HFFc6 (cell line): ENCODE data around the gene SEMA3A. TPM values are rescaled to one million over a fixed set of nuclear protein-coding genes. Genes with fewer than 3 reads are reported as not detected.
A peak's percentile ranks its signal among the peaks of the same experiment; 100 is the strongest.

ENCODE experiments used
- DNase-seq: peaks from one replicate; pipeline ENCODE4 v3.0.0-alpha.2; 2018
- H3K27ac Mint-ChIP-seq: 2 replicates; pipeline ENCODE4 v1.8.0; 2020; ENCODE audit warnings: mild to moderate bottlenecking, mixed read lengths
- H3K27me3 Mint-ChIP-seq: 2 replicates; pipeline ENCODE4 v1.8.0; 2021; ENCODE audit warnings: mild to moderate bottlenecking, moderate library complexity, mixed read lengths; ENCODE audit not compliant: insufficient read depth
- H3K36me3 Mint-ChIP-seq: 2 replicates; pipeline ENCODE4 v1.8.0; 2021; ENCODE audit warnings: low read depth, mixed read lengths
- H3K4me1 Mint-ChIP-seq: 2 replicates; pipeline ENCODE4 v1.8.0; 2020; ENCODE audit warnings: low read depth, mixed read lengths
- H3K4me3 Mint-ChIP-seq: 2 replicates; pipeline ENCODE4 v1.8.0; 2020; ENCODE audit warnings: mild to moderate bottlenecking, moderate library complexity, mixed read lengths
- H3K9me3 Mint-ChIP-seq: 2 replicates; pipeline ENCODE4 v1.8.0; 2020; ENCODE audit warnings: mild to moderate bottlenecking, mixed read lengths
- total RNA-seq, 6 experiments: library from RNA; stranded (reverse); fragmentation: NEBNext Ultra II Directional; extraction: Animal tissue kit (Norgen Biotek cat#: 25700); gene quantifications; 2 replicates in 1 of 6; 3 replicates in 5 of 6; pipeline ENCODE4 v1.2.3, GENCODE V29; 2021
- TF ChIP-seq, protein P1 (sequence below): fragments of 200-600 bp; sonication (generic); IDR thresholded peaks from 2 replicates; pipeline ENCODE4 v1.5.0; 2021; ENCODE audit warnings: antibody characterized with exemption, mild to moderate bottlenecking

SEMA3A gene
- total RNA-seq, 6 experiments from 2014 or later = 56.9 to 86.2 (median 74.4) TPM

DNA sequence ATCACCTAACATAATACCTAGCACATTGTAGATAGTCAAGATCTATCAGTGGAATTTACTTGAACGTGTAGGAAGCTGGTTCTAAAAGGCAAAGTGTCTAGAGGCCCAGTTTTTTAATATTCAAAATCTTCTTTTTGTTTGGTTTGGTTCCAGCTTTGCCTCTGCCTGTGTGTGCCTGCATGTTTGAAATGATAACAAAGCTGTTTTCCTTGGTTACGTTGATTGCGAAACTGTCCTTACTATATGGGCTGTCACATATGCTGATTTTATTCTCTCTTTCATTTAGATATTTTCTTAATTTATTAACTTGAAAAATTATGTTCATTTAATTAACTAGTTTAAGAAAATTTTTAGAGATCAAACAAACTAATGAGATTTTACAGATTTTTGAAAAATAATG lies 237.3 kb downstream of the SEMA3A start:
- DNase-seq = no peak
- H3K4me1 Mint-ChIP-seq = peaks cover 7% of the 10 kb centered on the region
- H3K9me3 Mint-ChIP-seq = no peaks in the 10 kb centered on the region
- peaks cover 18% of the 10 kb centered on the region for H3K36me3 Mint-ChIP-seq
- no peak overlapping the region for H3K27ac Mint-ChIP-seq
- TF ChIP-seq, protein P1, sequence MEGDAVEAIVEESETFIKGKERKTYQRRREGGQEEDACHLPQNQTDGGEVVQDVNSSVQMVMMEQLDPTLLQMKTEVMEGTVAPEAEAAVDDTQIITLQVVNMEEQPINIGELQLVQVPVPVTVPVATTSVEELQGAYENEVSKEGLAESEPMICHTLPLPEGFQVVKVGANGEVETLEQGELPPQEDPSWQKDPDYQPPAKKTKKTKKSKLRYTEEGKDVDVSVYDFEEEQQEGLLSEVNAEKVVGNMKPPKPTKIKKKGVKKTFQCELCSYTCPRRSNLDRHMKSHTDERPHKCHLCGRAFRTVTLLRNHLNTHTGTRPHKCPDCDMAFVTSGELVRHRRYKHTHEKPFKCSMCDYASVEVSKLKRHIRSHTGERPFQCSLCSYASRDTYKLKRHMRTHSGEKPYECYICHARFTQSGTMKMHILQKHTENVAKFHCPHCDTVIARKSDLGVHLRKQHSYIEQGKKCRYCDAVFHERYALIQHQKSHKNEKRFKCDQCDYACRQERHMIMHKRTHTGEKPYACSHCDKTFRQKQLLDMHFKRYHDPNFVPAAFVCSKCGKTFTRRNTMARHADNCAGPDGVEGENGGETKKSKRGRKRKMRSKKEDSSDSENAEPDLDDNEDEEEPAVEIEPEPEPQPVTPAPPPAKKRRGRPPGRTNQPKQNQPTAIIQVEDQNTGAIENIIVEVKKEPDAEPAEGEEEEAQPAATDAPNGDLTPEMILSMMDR = no peak
- no peaks in the 10 kb centered on the region for H3K27me3 Mint-ChIP-seq
- H3K4me3 Mint-ChIP-seq = no peak overlapping the region

DNA sequence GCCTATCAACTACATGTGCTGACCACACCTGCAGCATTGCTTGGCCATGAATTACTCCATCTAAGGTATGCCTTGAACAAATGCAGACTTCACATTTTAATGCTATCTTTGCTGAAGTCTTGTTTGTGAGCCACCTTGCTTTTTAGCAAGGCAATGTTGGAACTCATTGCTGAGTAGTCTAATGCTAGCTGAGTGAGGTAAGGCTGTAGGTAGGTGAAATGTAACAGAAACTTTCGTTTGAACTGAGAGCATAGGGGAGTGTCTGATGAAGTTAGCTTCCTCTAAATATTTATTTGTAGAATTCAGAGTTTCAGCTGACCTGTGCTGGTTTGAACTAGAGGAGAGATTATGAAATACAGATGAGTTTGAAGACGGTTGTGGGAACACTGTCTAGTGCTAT lies 238.5 kb downstream of the SEMA3A start:
- no peak for DNase-seq
- Mint-ChIP-seq H3K27me3 (no peaks in the 10 kb centered on the region), H3K4me3 (no peak overlapping the region), H3K4me1 (peaks cover 7% of the 10 kb centered on the region), H3K9me3 (no peaks in the 10 kb centered on the region), H3K27ac (no peak overlapping the region), H3K36me3 (peaks cover 13% of the 10 kb centered on the region)
- TF ChIP-seq, protein P1 = no peak

DNA sequence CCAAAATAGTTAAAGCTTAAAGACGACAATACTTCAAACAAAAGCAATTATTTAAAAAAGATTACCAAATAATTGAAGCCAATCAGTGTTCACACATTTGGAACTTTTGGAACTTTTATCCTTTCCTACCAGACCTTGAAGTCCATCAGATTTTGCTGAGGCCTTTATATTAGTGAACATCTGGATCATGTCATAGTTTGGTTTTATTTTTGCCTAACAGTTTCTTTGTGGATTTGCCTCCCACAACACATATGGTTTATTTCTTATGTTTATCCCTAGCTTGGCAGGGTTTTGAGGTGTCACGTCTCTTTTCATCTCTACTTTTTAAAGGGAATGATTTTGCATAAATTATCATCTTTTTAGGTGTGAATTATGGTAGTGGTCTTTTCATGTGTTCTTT lies 242.4 kb downstream of the SEMA3A start:
- Mint-ChIP-seq H3K27me3 (no peaks in the 10 kb centered on the region; the same call in 1 of the 2 replicates), H3K36me3 (no peaks in the 10 kb centered on the region), H3K27ac (no peak overlapping the region), H3K4me3 (no peak overlapping the region), H3K9me3 (no peaks in the 10 kb centered on the region), H3K4me1 (no peaks in the 10 kb centered on the region)
- DNase-seq = no peak
- TF ChIP-seq, protein P1 = no peak

DNA sequence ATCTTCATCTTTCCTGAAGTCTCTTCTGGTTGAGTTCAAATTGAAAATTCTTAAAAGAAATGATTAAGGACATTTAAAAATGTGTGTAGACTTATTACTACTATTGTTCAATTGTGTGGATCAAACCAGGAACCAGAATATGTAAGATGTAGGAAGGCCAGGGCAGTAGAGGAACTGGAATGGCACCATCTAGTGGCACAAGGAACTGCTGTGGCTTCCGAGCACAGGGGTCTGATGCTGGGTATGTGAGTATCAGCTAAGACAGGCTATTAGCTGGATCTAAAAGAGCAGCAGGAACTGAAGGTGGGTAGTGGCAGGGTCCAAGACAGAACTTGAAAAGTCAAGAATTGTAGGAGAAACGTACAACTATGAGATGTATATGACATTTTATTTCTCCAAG lies 247.3 kb downstream of the SEMA3A start:
- H3K9me3 Mint-ChIP-seq = no peaks in the 10 kb centered on the region

DNA sequence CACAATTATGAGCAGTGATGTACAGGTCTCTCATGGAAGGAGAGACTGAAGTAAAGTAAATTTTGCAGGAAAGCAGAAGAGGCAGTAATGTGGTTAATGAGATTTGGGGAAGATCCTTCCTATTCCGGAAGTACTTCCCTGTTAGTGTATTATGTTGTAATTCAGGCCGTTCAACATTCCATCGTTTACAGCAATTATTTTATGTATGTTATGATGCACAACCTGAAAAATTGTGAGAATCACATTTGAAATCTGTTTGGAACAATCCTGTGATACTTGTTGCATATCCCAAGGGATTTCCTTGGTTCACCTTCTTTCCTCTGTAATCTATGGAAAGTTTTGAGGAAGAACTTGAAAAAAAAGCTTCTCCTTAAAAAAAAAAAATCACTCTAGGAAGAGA lies 247.8 kb downstream of the SEMA3A start:
- TF ChIP-seq, protein P1 = no peak
- H3K4me3 Mint-ChIP-seq = no peak overlapping the region
- no peaks in the 10 kb centered on the region for H3K4me1 Mint-ChIP-seq
- DNase-seq = no peak
- H3K36me3 Mint-ChIP-seq = no peaks in the 10 kb centered on the region
- no peak overlapping the region for H3K27ac Mint-ChIP-seq
- H3K9me3 Mint-ChIP-seq = no peaks in the 10 kb centered on the region
- no peaks in the 10 kb centered on the region; the same call in 1 of the 2 replicates for H3K27me3 Mint-ChIP-seq

More for the DNA sequence above, 247.3 kb downstream of the SEMA3A start:
- no peaks in the 10 kb centered on the region; the same call in 1 of the 2 replicates for H3K27me3 Mint-ChIP-seq
- no peak overlapping the region for H3K4me3 Mint-ChIP-seq
- H3K36me3 Mint-ChIP-seq = no peaks in the 10 kb centered on the region
- no peak for DNase-seq
- H3K4me1 Mint-ChIP-seq = no peaks in the 10 kb centered on the region
- TF ChIP-seq, protein P1 = peak; percentile 73
- H3K27ac Mint-ChIP-seq = no peak overlapping the region

DNA sequence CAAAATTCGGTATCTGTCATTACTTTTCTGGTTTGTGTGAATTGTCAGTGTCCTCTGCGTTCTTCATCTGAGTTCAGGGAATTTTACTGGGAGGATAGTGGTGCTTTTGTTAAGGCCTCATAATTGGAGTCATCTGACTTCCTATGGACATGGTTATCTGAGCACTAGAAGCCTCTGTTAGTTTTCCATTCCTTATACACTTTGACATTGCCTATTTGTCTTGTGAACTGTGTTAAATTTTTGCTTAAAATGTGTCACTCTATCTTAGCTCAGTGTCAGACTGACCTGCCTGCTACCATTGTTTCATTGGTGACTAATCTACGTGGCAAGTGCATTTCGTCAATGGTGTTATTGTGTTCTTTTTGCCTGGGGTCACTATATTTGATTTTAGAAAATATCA lies 253.3 kb downstream of the SEMA3A start:
- H3K27me3 Mint-ChIP-seq = peaks cover 2% of the 10 kb centered on the region
- H3K36me3 Mint-ChIP-seq = no peaks in the 10 kb centered on the region
- no peak overlapping the region for H3K4me3 Mint-ChIP-seq
- TF ChIP-seq, protein P1 = no peak
- H3K4me1 Mint-ChIP-seq = no peaks in the 10 kb centered on the region
- no peak for DNase-seq
- H3K27ac Mint-ChIP-seq = no peak overlapping the region
- no peaks in the 10 kb centered on the region for H3K9me3 Mint-ChIP-seq
